ENCODE results near the gene ARMC6. TPM values are rescaled to one million over a fixed set of nuclear protein-coding genes. Genes with fewer than 3 reads are reported as not detected.

Gene ARMC6
- total and polyA plus RNA-seq, 4 donors: 23.9 to 38.3 (median 29.9) TPM

GRCh38 chr19:19009951-19010350 lies 23.5 kb upstream of the ARMC6 start:
- H3K27me3 ChIP-seq (ENCODE audit: control insufficient read depth in 4 of 4, insufficient read depth in 4 of 4, low read length in 3 of 4): no peaks in the 10 kb centered on the region
- DNase-seq (ENCODE audit: low spot score): no peak
- no peak overlapping the region for H3K9ac ChIP-seq (ENCODE audit: low read depth in 1 of 2, low read length in 2 of 2)
- peaks cover 19 to 59% (median 44%) of the 10 kb centered on the region in 4 donors for H3K36me3 ChIP-seq (ENCODE audit: control insufficient read depth in 4 of 4, insufficient read depth in 3 of 4, low read depth in 1 of 4, low read length in 3 of 4)
- no peak overlapping the region for H3K27ac ChIP-seq (ENCODE audit: low read depth in 1 of 2, low read length in 2 of 2)
- no peaks in the 10 kb centered on the region for H3K9me3 ChIP-seq (ENCODE audit: control insufficient read depth in 4 of 4, low read length in 3 of 4)
- H3K4me1 ChIP-seq (ENCODE audit: control insufficient read depth in 4 of 4, insufficient read depth in 4 of 4, low read length in 3 of 4): no peaks in the 10 kb centered on the region
- no peak overlapping the region for H3K4me3 ChIP-seq (ENCODE audit: low read depth in 1 of 3, low read length in 3 of 3)
- TF ChIP-seq ATF3 (IDR thresholded peaks at IDR 0.05) (no peak), NR2F2 (IDR thresholded peaks at IDR 0.05) (no peak), TAF1 (conservative IDR thresholded peaks at IDR 0.05) (no peak), CTCF (IDR thresholded peaks at IDR 0.05; ENCODE audit: low read depth, low read length, missing input control) (no peak), MAX (IDR thresholded peaks at IDR 0.05) (no peak), GABPA (IDR thresholded peaks at IDR 0.05 in 1 of 2, conservative IDR thresholded peaks at IDR 0.05 in 1 of 2) (no peak), RAD21 (IDR thresholded peaks at IDR 0.05) (no peak), HNF4G (IDR thresholded peaks at IDR 0.05) (no peak), RXRA (IDR thresholded peaks at IDR 0.05) (no peak), REST (IDR thresholded peaks at IDR 0.05) (no peak), JUND (IDR thresholded peaks at IDR 0.05) (no peak), ZBTB33 (IDR thresholded peaks at IDR 0.05) (no peak), FOXA2 (IDR thresholded peaks at IDR 0.05) (no peak), SP1 (IDR thresholded peaks at IDR 0.05) (no peak), FOXA1 (IDR thresholded peaks at IDR 0.05) (no peak), EGR1 (IDR thresholded peaks at IDR 0.05; ENCODE audit: low read depth in 2 of 2) (no peak), YY1 (IDR thresholded peaks at IDR 0.05) (no peak), HNF4A (conservative IDR thresholded peaks at IDR 0.05) (no peak)
- 97% methylated on average over 18 of the region's 18 CpGs for WGBS
